H4 (cell line): Measurements from ENCODE around the gene PTPRG. TPM values are rescaled to one million over a fixed set of nuclear protein-coding genes. Genes with fewer than 3 reads are reported as not detected.
A peak's percentile ranks its signal among the peaks of the same experiment; 100 is the strongest.

Experiments
- DNase-seq: peaks from one replicate; pipeline ENCODE4 v3.0.0-alpha.2; 2015; ENCODE audit warnings: low spot score
- total RNA-seq: library from RNA; depleted of rRNA; stranded (reverse); fragments of >200 nt; shearing (Covaris generic); gene quantifications from 2 replicates; pipeline ENCODE4 v1.2.3, GENCODE V29; 2014

PTPRG gene
- total RNA-seq, 1 experiment from 2014 or later: 16.1 TPM

GRCh38 chr3:62261121-62261520 lies 699.8 kb downstream of the PTPRG start:
- no peak for DNase-seq

- DNase-seq: no peak
Observed at GRCh38 chr3:62261736-62262135, 700.4 kb downstream of the PTPRG start.

- DNase-seq: no peak
Observed at GRCh38 chr3:62265528-62265927, 704.2 kb downstream of the PTPRG start.

GRCh38 chr3:62266668-62267283 lies 705.4 kb downstream of the PTPRG start:
- DNase-seq: no peak

- no peak for DNase-seq
Observed at GRCh38 chr3:62276658-62277180, 715.3 kb downstream of the PTPRG start.

- no peak for DNase-seq
Observed at GRCh38 chr3:62277450-62277849, 716.1 kb downstream of the PTPRG start.

GRCh38 chr3:62277986-62278385 lies 716.6 kb downstream of the PTPRG start:
- no peak for DNase-seq

GRCh38 chr3:62281726-62282125 lies 720.4 kb downstream of the PTPRG start:
- DNase-seq: no peak

- DNase-seq: no peak
Observed at GRCh38 chr3:62284442-62284841, 723.1 kb downstream of the PTPRG start.

GRCh38 chr3:62287392-62287927 lies 726.1 kb downstream of the PTPRG start:
- no peak for DNase-seq

- no peak for DNase-seq
Observed at GRCh38 chr3:62289922-62290321, 728.6 kb downstream of the PTPRG start.

GRCh38 chr3:62293051-62293780 lies 731.8 kb downstream of the PTPRG start:
- DNase-seq: no peak

- no peak for DNase-seq
Observed at GRCh38 chr3:62295571-62295970, 734.2 kb downstream of the PTPRG start.

GRCh38 chr3:62300617-62301016 lies 739.2 kb downstream of the PTPRG start:
- DNase-seq: no peak

- no peak for DNase-seq
Observed at GRCh38 chr3:62312201-62312600, 750.8 kb downstream of the PTPRG start.

GRCh38 chr3:62316525-62316924 lies 755.2 kb downstream of the PTPRG start:
- DNase-seq: no peak

GRCh38 chr3:62318365-62318751 lies 757.0 kb downstream of the PTPRG start:
- DNase-seq: no peak

- DNase-seq: peak; percentile 72
Observed at GRCh38 chr3:62318752-62319569, 757.6 kb downstream of the PTPRG start.

- DNase-seq: no peak
Observed at GRCh38 chr3:62319570-62320243, 758.3 kb downstream of the PTPRG start.

GRCh38 chr3:62323241-62323640 lies 761.9 kb downstream of the PTPRG start:
- DNase-seq: no peak

- DNase-seq: no peak
Observed at GRCh38 chr3:62325896-62326295, 764.5 kb downstream of the PTPRG start.

- no peak for DNase-seq
Observed at GRCh38 chr3:62329971-62330370, 768.6 kb downstream of the PTPRG start.
